ENCODE results near the gene ITGAE. TPM values are rescaled to one million over a fixed set of nuclear protein-coding genes. Genes with fewer than 3 reads are reported as not detected.
A peak's percentile ranks its signal among the peaks of the same experiment; 100 is the strongest.
"Not testable (repeated sequence)": the region's sequence is repeated elsewhere in the genome, so short reads cannot be mapped to it uniquely, and the experiment has no call there.

The ITGAE gene
- total RNA-seq, 1 donor from 2014 or later = 28.3 TPM

- peak overlapping the region; percentile 56 for H3K4me3 Mint-ChIP-seq (ENCODE audit: unreplicated experiment)
Observed at GRCh38 chr17:3730881-3731429, 70.0 kb downstream of the ITGAE start.

GRCh38 chr17:3729881-3730280 is 71.1 kb downstream of the ITGAE start:
- Mint-ChIP-seq H3K36me3 (ENCODE audit: low read depth) (no peaks in the 10 kb centered on the region), H3K27me3 (ENCODE audit: low read depth) (no peaks in the 10 kb centered on the region), H3K27ac (ENCODE audit: unreplicated experiment) (no peak overlapping the region), H3K9me3 (ENCODE audit: low read depth) (no peaks in the 10 kb centered on the region), H3K4me1 (ENCODE audit: low read depth) (peaks cover 44% of the 10 kb centered on the region), H3K4me3 (ENCODE audit: unreplicated experiment) (no peak overlapping the region)
- no peak for DNase-seq (ENCODE audit: low spot score)
- no peak for TF ChIP-seq CTCF (IDR thresholded peaks at IDR 0.05)

More at GRCh38 chr17:3730881-3731429, 70.0 kb downstream of the ITGAE start:
- Mint-ChIP-seq H3K4me1 (ENCODE audit: low read depth) (peaks cover 39% of the 10 kb centered on the region), H3K36me3 (ENCODE audit: low read depth) (no peaks in the 10 kb centered on the region), H3K27me3 (ENCODE audit: low read depth) (no peaks in the 10 kb centered on the region), H3K9me3 (ENCODE audit: low read depth) (no peaks in the 10 kb centered on the region), H3K27ac (ENCODE audit: unreplicated experiment) (peak overlapping the region; percentile 94)
- no peak for DNase-seq (ENCODE audit: low spot score)
- no peak for TF ChIP-seq CTCF (IDR thresholded peaks at IDR 0.05)

- peaks cover 43% of the 10 kb centered on the region for H3K4me1 Mint-ChIP-seq (ENCODE audit: low read depth)
- H3K4me3 Mint-ChIP-seq (ENCODE audit: unreplicated experiment); H3K27ac Mint-ChIP-seq (ENCODE audit: unreplicated experiment); H3K27me3 Mint-ChIP-seq (ENCODE audit: low read depth); H3K36me3 Mint-ChIP-seq (ENCODE audit: low read depth); H3K9me3 Mint-ChIP-seq (ENCODE audit: low read depth); DNase-seq (ENCODE audit: low spot score): not testable (repeated sequence)
Observed at GRCh38 chr17:3728099-3728498, 72.9 kb downstream of the ITGAE start.

- no peak overlapping the region for H3K4me3 Mint-ChIP-seq (ENCODE audit: unreplicated experiment)
- H3K27me3 Mint-ChIP-seq (ENCODE audit: low read depth) = no peaks in the 10 kb centered on the region
- no peak for DNase-seq (ENCODE audit: low spot score)
- no peaks in the 10 kb centered on the region for H3K9me3 Mint-ChIP-seq (ENCODE audit: low read depth)
- TF ChIP-seq CTCF (IDR thresholded peaks at IDR 0.05) = no peak
- no peak overlapping the region for H3K27ac Mint-ChIP-seq (ENCODE audit: unreplicated experiment)
- peaks cover 41% of the 10 kb centered on the region for H3K4me1 Mint-ChIP-seq (ENCODE audit: low read depth)
- H3K36me3 Mint-ChIP-seq (ENCODE audit: low read depth) = no peaks in the 10 kb centered on the region
Observed at GRCh38 chr17:3727041-3727440, 73.9 kb downstream of the ITGAE start.

- no peaks in the 10 kb centered on the region for H3K9me3 Mint-ChIP-seq (ENCODE audit: low read depth)
- H3K4me3 Mint-ChIP-seq (ENCODE audit: unreplicated experiment) = peak overlapping the region; percentile 90
- TF ChIP-seq CTCF (IDR thresholded peaks at IDR 0.05) = no peak
- H3K27me3 Mint-ChIP-seq (ENCODE audit: low read depth) = no peaks in the 10 kb centered on the region
- peaks cover 1% of the 10 kb centered on the region for H3K36me3 Mint-ChIP-seq (ENCODE audit: low read depth)
- H3K4me1 Mint-ChIP-seq (ENCODE audit: low read depth) = peaks cover 40% of the 10 kb centered on the region
- peak overlapping the region; percentile 66 for H3K27ac Mint-ChIP-seq (ENCODE audit: unreplicated experiment)
- no peak for DNase-seq (ENCODE audit: low spot score)
Observed at GRCh38 chr17:3724378-3725077, 76.5 kb downstream of the ITGAE start.
